ENCODE data around the gene EGF.

Gene EGF

DNA sequence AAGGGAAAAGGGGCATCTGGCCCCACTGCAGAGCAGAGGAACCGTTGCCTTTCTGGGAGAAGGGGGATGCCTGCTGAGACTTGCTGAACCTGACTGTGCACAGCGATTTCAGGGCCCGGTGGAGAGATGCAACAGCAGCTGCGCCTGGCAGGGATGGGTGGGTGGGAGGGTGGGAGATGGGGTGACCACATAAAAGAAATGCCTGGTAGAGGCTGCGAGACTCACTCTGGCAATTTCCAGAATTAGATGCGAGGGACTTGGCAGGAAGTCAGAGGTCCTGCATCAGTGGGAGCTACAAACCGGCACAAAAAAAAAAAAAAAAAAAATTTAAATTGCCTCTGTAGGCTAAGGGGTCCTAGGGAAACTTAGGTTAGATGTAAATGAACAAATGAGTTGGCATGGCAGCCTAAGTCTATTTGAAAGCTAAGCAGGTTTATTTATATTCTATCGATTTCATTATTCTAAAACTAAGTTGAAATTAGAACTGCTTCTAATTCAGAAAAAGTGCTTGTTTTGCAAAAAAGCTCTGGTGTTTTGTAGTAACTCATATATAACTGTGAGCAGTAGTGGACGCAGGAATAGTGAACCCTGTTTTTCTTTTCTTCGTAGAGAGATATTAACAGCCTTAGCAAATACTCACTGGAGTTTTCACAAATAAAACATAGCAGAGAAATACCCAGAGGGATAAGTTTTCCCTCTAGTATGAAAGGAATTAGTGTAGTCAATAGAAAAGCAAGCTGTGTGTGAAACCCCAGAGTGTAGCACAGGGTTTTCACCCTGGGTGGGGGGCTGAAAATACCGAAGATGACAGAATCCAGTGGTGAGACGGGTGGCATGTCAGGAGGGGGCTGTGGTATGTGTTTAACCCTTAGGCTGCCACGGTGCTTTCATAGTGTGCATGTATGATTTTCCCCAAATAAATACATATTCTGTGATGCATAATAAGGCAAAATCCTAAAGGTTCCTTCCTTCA is 130.1 kb downstream of the EGF start:
- no peak for DNase-seq

DNA sequence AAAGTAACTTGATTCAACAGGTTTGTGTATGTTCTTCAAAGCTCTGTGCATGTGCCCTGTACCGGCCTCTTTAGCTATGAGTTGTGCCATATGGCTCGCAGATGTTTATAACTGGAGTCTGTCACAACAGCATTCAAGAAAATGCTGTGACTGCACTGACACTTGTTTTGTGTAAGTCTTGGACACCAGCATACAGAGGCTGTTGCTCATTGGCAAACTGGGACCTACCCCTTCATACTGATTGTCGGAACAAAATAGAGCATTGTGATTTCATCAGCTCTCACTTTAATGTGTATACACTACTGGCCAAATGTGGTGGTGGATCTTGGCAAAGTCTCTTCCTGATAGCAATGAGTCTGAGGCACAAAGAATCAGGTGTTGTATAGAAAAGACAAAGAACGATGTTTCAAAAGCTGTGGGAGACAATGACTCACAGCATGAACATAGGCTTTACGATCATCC is 133.9 kb downstream of the EGF start:
- DNase-seq = no peak

DNA sequence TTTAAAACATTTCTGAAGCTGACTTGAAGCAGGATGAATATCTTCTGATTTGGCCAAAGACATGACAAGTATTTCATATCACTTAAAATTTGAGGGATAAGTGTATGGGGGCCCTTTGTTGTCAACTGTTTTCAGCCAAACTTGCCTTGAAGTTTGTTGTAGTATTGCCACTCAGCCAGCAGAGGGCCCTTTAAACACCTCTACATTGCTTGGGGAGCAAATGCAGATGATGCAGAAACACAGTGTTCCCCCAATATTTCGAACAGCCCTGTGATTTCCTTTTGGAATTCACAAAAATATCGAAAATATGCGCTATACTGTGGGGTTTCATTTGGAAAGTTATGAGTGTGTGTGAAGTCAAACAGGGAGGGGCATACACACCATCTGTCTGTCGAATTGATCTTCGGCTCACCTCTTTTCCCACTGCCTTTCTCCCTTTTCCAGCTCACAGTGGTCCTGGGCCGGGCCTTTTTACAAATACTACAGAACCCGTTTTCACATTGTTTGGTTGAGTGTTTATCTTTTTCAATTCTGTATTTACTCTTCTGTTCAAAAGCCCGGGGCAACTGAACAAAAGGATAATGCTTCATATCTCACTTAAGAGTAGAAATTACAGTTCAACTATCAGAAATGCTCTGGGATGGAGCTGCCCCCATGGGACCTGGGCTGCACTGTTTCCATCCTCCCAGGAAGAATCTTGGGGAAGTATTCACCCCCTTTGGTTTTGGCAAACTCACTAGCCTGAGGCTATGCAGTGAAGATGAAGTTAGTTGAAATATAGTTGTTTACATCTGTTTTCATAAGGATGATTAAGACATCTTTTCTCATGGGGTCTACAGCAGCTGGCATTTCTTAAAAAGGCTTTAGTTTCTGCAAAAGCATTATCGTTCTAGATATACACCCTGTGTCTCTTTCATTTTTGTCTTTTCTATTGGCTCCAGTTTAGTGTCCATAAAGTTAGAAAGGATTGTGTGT is 137.6 kb downstream of the EGF start:
- DNase-seq = no peak

- DNase-seq = no peak
Measured at GRCh38 chr4:110055158-110055768, 142.6 kb downstream of the EGF start.

GRCh38 chr4:110058677-110059076 is 146.0 kb downstream of the EGF start:
- no peak for DNase-seq

DNA sequence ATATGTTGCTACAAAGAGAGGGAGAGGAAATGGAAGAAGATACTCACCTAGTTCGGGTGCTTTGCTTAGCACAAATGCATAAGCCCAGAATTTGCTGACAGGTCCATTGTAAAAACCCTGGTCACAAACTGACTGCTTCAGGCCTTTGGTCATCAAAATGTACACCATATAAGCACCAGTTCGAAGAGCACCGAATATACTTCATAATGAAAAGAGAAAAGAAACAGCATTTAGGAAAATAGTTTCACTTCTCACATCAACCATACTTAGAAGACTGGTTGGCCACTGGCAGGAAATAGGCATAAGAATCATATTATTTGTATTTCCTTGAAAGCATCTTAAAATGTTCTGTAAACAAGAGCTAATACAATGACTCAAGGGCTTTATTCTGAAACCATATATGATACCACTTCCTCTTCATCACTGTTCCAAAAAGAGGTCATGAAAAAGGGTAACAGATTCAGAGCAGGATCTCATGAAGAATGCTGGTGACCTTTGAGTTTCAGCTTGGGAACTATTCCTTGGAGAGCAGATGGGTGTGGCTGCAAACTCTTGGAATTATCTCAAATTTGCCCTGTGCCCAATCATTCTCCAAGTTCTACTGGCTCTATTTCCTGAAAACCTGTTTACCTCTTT is 147.0 kb downstream of the EGF start:
- no peak for DNase-seq

DNA sequence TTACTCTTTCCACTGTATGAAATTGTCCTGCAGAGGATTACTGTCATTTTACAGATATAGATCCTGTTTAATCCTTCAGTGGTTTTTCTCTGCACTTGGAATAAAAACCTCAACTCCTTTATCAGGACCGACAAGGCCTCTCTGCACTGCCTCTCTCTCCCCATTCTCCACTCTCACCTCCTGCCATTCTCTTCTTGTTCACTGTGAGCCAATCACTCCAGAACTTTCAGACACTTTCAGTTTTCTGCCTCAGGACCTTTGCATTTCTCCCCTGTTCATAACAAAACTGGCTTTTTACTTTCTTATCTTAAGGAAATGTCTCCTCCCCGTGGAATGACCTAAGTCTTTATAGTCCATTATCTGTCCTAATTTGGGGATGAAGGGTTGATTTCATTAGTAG is 148.4 kb downstream of the EGF start:
- no peak for DNase-seq
